Upper lobe of left lung (tissue), 6 donors: ENCODE data around the gene ITPR2. TPM values are rescaled to one million over a fixed set of nuclear protein-coding genes. Genes with fewer than 3 reads are reported as not detected.

Source experiments
- ATAC-seq, 2 donors: fragments of 200-7000 bp; cut with Tn5 transposase; one replicate each; pipeline ENCODE4 v1.9.1; 2022; ENCODE audit warnings: mild to moderate bottlenecking in 2 of 2, moderate library complexity in 2 of 2; ENCODE audit not compliant: low FRiP score in 2 of 2
- DNase-seq, 2 donors: peaks; one replicate each; pipeline ENCODE4 v3.0.0-alpha.2; 2019 to 2020
- H3K27ac ChIP-seq, 4 donors: fragments of 200-600 bp; sonication (generic); one replicate each; pipeline ENCODE4 v1.5.1; 2016 to 2019
- H3K27me3 ChIP-seq, 4 donors: fragments of 200-600 bp; sonication (generic); one replicate each; pipeline ENCODE4 v1.5.1; 2017 to 2019
- H3K36me3 ChIP-seq, 4 donors: fragments of 200-600 bp; sonication (generic); one replicate each; pipeline ENCODE4 v1.5.1; 2016 to 2019
- H3K4me1 ChIP-seq, 4 donors: fragments of 200-600 bp; sonication (generic); one replicate each; pipeline ENCODE4 v1.5.1; 2018 to 2019
- H3K4me3 ChIP-seq, 4 donors: fragments of 200-600 bp; sonication (generic); one replicate each; pipeline ENCODE4 v1.5.1; 2017 to 2019; ENCODE audit warnings: mild to moderate bottlenecking in 2 of 4, moderate library complexity in 1 of 4
- H3K9me3 ChIP-seq, 4 donors: fragments of 200-600 bp; sonication (generic); one replicate each; pipeline ENCODE4 v1.5.1; 2018 to 2019
- EP300 ChIP-seq, 4 donors: sonication (generic); formaldehyde crosslinking; IDR thresholded peaks; one replicate each; pipeline ENCODE4 v1.5.1; 2017; ENCODE audit warnings: antibody characterized with exemption in 4 of 4, control low read depth in 2 of 4
- POLR2A ChIP-seq, 4 donors: fragments of 450-650 bp; IDR thresholded peaks; one replicate each; pipeline ENCODE4 v1.5.1; 2016 to 2017; ENCODE audit warnings: antibody characterized with exemption in 4 of 4, mild to moderate bottlenecking in 2 of 4
- POLR2AphosphoS5 ChIP-seq, 2 donors: sonication (generic); formaldehyde crosslinking; IDR thresholded peaks; one replicate each; pipeline ENCODE4 v1.5.1; 2017; ENCODE audit warnings: antibody characterized with exemption in 2 of 2
- WGBS, 2 donors: methylation state at CpG; one replicate each; pipeline ENCODE4 v1.1.5; 2017 to 2018; 5-methylcytosine and 5-hydroxymethylcytosine counted together
- total RNA-seq, 6 donors: library from RNA; depleted of rRNA in 4 of 6; stranded (reverse); fragments of >200 nt in 4 of 6; gene quantifications; one replicate each; pipeline versions ENCODE4 v1.1.0 to v1.2.1, GENCODE V29; 2016 to 2021
- TF ChIP-seq, protein P1 (sequence below), 6 experiments: fragments of 450-650 bp in 4 of 6; fragments of 200-600 bp in 2 of 6; sonication (generic) in 2 of 6; IDR thresholded peaks; one replicate each; pipeline ENCODE4 v1.5.1; 2016 to 2019; ENCODE audit warnings: antibody characterized with exemption in 6 of 6
- donor health status: DM: no; HTN: no; CAD: no; lungs with moderate emphysema.
- donor health status: DM: no; HTN: yes; CAD: no; lungs with severe emphysema.

ITPR2 gene
- total RNA-seq, 6 donors from 2014 or later: 35.5 to 115 (median 45.0) TPM

DNA sequence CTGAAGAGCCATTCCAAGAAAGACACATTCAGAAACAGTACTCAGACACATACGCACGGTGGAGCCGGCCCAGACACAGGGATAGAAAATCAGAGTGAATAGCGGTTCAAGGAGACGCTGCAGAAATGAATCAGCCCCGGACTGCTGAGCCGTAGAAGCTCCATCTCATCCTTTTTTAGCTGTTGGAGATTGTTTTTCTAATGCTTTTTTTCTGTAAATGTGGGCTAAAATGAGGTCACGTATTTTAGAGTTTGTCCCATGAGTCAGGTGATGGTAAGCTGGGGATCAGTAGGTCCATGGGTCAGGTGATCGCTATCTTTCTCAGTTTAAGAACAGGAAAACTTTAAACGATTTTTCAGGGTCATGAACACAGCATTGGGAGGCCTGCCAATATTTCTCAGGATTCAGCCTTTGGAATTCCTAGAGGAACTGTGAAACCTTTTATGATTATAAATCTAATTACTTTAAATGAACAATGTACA, 202.4 kb downstream of the ITPR2 start:
- ATAC-seq (peak in 1 of 2 donors; percentile 68), DNase-seq (no peak)
- Histone ChIP-seq H3K27ac (no peak overlapping the region), H3K9me3 (no peaks in the 10 kb centered on the region), H3K4me1 (no peaks in the 10 kb centered on the region), H3K36me3 (no peaks in the 10 kb centered on the region), H3K27me3 (no peaks in the 10 kb centered on the region), H3K4me3 (no peak overlapping the region)
- TF ChIP-seq EP300 (IDR thresholded peaks at IDR 0.05) (no peak), POLR2AphosphoS5 (IDR thresholded peaks at IDR 0.05) (no peak), POLR2A (IDR thresholded peaks at IDR 0.05) (no peak)
- TF ChIP-seq, protein P1, sequence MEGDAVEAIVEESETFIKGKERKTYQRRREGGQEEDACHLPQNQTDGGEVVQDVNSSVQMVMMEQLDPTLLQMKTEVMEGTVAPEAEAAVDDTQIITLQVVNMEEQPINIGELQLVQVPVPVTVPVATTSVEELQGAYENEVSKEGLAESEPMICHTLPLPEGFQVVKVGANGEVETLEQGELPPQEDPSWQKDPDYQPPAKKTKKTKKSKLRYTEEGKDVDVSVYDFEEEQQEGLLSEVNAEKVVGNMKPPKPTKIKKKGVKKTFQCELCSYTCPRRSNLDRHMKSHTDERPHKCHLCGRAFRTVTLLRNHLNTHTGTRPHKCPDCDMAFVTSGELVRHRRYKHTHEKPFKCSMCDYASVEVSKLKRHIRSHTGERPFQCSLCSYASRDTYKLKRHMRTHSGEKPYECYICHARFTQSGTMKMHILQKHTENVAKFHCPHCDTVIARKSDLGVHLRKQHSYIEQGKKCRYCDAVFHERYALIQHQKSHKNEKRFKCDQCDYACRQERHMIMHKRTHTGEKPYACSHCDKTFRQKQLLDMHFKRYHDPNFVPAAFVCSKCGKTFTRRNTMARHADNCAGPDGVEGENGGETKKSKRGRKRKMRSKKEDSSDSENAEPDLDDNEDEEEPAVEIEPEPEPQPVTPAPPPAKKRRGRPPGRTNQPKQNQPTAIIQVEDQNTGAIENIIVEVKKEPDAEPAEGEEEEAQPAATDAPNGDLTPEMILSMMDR (IDR thresholded peaks at IDR 0.05): no peak
- 79 to 82% methylated on average over 10 of the region's 10 CpGs for WGBS, 2 donors

DNA sequence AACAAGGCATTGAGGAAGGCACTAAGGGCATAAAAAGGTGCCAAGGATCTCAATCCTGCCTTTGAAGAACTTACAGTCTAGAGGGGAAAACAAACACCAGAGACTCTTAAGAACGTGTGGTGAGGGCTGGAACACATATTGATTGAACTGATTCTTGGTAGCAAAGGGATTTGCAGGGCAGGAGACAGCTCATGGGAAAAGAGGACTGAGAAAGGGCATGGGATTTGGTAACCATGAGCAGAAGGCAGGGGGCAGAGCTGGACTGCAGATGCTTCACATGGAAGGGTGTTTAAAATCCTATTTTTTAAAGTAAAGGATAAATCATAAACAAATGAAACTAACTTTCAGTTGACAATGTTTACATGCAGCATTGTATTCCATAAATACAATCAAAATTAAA, 203.1 kb downstream of the ITPR2 start:
- TF ChIP-seq POLR2A (IDR thresholded peaks at IDR 0.05) (no peak), POLR2AphosphoS5 (IDR thresholded peaks at IDR 0.05) (no peak), EP300 (IDR thresholded peaks at IDR 0.05) (no peak)
- TF ChIP-seq, protein P1 (IDR thresholded peaks at IDR 0.05): no peak
- Histone ChIP-seq H3K27ac (no peak overlapping the region), H3K9me3 (no peaks in the 10 kb centered on the region), H3K4me1 (no peaks in the 10 kb centered on the region), H3K36me3 (no peaks in the 10 kb centered on the region), H3K27me3 (no peaks in the 10 kb centered on the region), H3K4me3 (no peak overlapping the region)
- 45 to 50% methylated on average over 1 of the region's 1 CpG for WGBS, 2 donors
- no peak for DNase-seq
- ATAC-seq: no peak

DNA sequence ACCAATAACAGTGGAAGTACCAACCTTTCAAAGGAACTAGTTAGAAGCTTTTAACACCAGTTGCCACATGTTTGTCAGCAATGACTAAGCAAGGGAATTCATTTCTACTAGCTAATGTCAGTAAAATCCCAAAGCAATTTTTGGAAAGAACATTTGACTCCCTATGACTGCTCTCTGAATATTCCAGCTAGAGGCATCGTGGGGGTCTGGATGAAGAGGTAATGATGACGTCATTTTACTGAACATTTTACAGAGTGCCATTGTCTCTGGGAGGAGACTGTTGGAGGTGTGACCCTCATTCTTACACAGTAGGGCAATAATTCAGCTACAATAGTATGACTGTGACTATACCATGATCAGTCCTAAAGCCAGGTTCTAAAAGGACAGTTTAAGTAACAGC, 204.8 kb downstream of the ITPR2 start:
- Histone ChIP-seq H3K36me3 (peaks cover 0 to 6% (median 0%) of the 10 kb centered on the region in 4 donors), H3K27ac (no peak overlapping the region), H3K4me3 (no peak overlapping the region), H3K27me3 (no peaks in the 10 kb centered on the region), H3K9me3 (no peaks in the 10 kb centered on the region), H3K4me1 (no peaks in the 10 kb centered on the region)
- DNase-seq (no peak), ATAC-seq (no peak)
- TF ChIP-seq, protein P1 (IDR thresholded peaks at IDR 0.05): no peak
- TF ChIP-seq POLR2AphosphoS5 (IDR thresholded peaks at IDR 0.05) (no peak), POLR2A (IDR thresholded peaks at IDR 0.05) (no peak)
- 90 to 91% methylated on average over 2 of the region's 2 CpGs for WGBS, 2 donors

DNA sequence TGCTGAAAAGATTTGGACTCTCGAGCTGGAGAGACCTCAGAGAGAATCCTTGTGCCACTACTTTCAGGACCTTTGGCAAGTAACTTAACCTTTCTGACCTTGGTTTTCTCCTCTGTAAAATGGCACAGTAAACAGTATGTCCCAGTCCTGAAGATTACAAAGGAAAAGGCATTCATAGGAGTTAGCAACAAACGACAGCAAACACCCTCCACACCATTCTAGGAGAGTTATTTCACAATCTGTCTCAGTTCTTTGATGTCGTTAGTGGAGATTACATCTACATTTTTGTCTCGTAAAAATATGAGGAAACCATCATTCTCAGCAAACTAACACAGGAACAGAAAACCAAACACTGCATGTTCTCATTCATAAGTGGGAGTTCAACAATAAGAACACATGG, 205.7 kb downstream of the ITPR2 start:
- peaks cover 0 to 10% (median 0%) of the 10 kb centered on the region in 4 donors for H3K36me3 ChIP-seq
- no peaks in the 10 kb centered on the region for H3K9me3 ChIP-seq
- no peak overlapping the region for H3K4me3 ChIP-seq
- ATAC-seq (no peak), DNase-seq (no peak)
- H3K4me1 ChIP-seq: no peaks in the 10 kb centered on the region
- H3K27me3 ChIP-seq: no peaks in the 10 kb centered on the region
- TF ChIP-seq POLR2A (IDR thresholded peaks at IDR 0.05) (no peak), POLR2AphosphoS5 (IDR thresholded peaks at IDR 0.05) (no peak), EP300 (IDR thresholded peaks at IDR 0.05) (no peak)
- TF ChIP-seq, protein P1 (IDR thresholded peaks at IDR 0.05): no peak
- whole genome bisulfite sequencing, 2 donors: 59 to 69% methylated on average over 4 of the region's 4 CpGs
- no peak overlapping the region for H3K27ac ChIP-seq

DNA sequence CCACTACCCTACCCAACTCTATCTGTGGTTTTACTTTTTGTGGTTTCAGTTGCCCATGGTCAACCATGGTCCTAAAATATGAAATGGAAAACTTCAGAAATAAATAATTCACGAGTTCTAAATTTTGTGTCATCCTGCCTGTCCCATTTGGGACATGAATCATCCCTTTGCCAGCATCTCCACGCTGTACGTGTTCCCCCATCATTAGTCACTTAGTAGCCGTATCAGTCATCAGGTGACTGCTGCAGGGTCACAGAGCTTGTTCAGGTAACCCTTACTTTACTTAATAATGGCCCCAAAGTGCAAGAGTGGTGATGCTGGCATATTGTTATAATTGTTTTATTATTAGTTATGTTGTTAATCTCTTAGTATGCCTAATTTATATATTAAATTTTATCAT, 209.9 kb downstream of the ITPR2 start:
- DNase-seq (no peak), ATAC-seq (no peak)
- no peak overlapping the region for H3K27ac ChIP-seq
- no peaks in the 10 kb centered on the region for H3K27me3 ChIP-seq
- 90 to 93% methylated on average over 4 of the region's 4 CpGs for WGBS, 2 donors
- no peak for TF ChIP-seq EP300 (IDR thresholded peaks at IDR 0.05)
- no peak overlapping the region for H3K4me3 ChIP-seq
- H3K9me3 ChIP-seq: no peaks in the 10 kb centered on the region
- no peaks in the 10 kb centered on the region for H3K4me1 ChIP-seq
- peaks cover 7 to 36% (median 10%) of the 10 kb centered on the region in 4 donors for H3K36me3 ChIP-seq
